ENCODE measurements around the gene BPIFB3. TPM values are rescaled to one million over a fixed set of nuclear protein-coding genes. Genes with fewer than 3 reads are reported as not detected.

BPIFB3 gene
- total and polyA plus RNA-seq, 2 donors from 2014 or later: not detected

- intact Hi-C loops (cut with DNase I): no loop called here
- Histone ChIP-seq H3K27ac (ENCODE audit: low read depth in 2 of 2, low read length in 2 of 2) (no peak overlapping the region), H3K4me3 (ENCODE audit: low read length in 3 of 3) (no peak overlapping the region), H3K9me3 (ENCODE audit: control insufficient read depth in 2 of 3, insufficient read depth in 1 of 3, low read length in 3 of 3) (no peaks in the 10 kb centered on the region), H3K36me3 (ENCODE audit: control insufficient read depth in 2 of 3, insufficient read depth in 3 of 3, low read length in 3 of 3) (no peaks in the 10 kb centered on the region), H3K4me1 (ENCODE audit: control insufficient read depth in 2 of 3, insufficient read depth in 2 of 3, low read depth in 1 of 3, low read length in 3 of 3) (no peaks in the 10 kb centered on the region), H3K27me3 (ENCODE audit: control insufficient read depth, insufficient read depth, low read length) (no peaks in the 10 kb centered on the region), H3K9ac (ENCODE audit: low read length in 3 of 3) (no peak overlapping the region)
- no peak for TF ChIP-seq CTCF (IDR thresholded peaks at IDR 0.05; ENCODE audit: borderline replicate concordance, extremely low read depth, insufficient read depth)
- DNase-seq: no peak
- FAIRE-seq: no peak
Observed at GRCh38 chr20:33022289-33022688, 31.4 kb upstream of the BPIFB3 start.

GRCh38 chr20:33022694-33023438 lies 30.8 kb upstream of the BPIFB3 start:
- Histone ChIP-seq H3K9ac (ENCODE audit: low read length in 3 of 3) (no peak overlapping the region), H3K4me1 (ENCODE audit: control insufficient read depth in 2 of 3, insufficient read depth in 2 of 3, low read depth in 1 of 3, low read length in 3 of 3) (no peaks in the 10 kb centered on the region), H3K27me3 (ENCODE audit: control insufficient read depth, insufficient read depth, low read length) (no peaks in the 10 kb centered on the region), H3K36me3 (ENCODE audit: control insufficient read depth in 2 of 3, insufficient read depth in 3 of 3, low read length in 3 of 3) (no peaks in the 10 kb centered on the region), H3K27ac (ENCODE audit: low read depth in 2 of 2, low read length in 2 of 2) (no peak overlapping the region), H3K4me3 (ENCODE audit: low read length in 3 of 3) (no peak overlapping the region), H3K9me3 (ENCODE audit: control insufficient read depth in 2 of 3, insufficient read depth in 1 of 3, low read length in 3 of 3) (no peaks in the 10 kb centered on the region)
- FAIRE-seq (no peak), DNase-seq (no peak)
- intact Hi-C loops (cut with DNase I): no loop called here
- TF ChIP-seq CTCF (IDR thresholded peaks at IDR 0.05; ENCODE audit: borderline replicate concordance, extremely low read depth, insufficient read depth): no peak

GRCh38 chr20:33023439-33024242 lies 30.1 kb upstream of the BPIFB3 start:
- DNase-seq: no peak

More at GRCh38 chr20:33023439-33024242, 30.1 kb upstream of the BPIFB3 start:
- no peak for TF ChIP-seq CTCF (IDR thresholded peaks at IDR 0.05; ENCODE audit: borderline replicate concordance, extremely low read depth, insufficient read depth)
- Histone ChIP-seq H3K9me3 (ENCODE audit: control insufficient read depth in 2 of 3, insufficient read depth in 1 of 3, low read length in 3 of 3) (no peaks in the 10 kb centered on the region), H3K4me1 (ENCODE audit: control insufficient read depth in 2 of 3, insufficient read depth in 2 of 3, low read depth in 1 of 3, low read length in 3 of 3) (no peaks in the 10 kb centered on the region), H3K9ac (ENCODE audit: low read length in 3 of 3) (no peak overlapping the region), H3K27ac (ENCODE audit: low read depth in 2 of 2, low read length in 2 of 2) (no peak overlapping the region), H3K27me3 (ENCODE audit: control insufficient read depth, insufficient read depth, low read length) (no peaks in the 10 kb centered on the region), H3K4me3 (ENCODE audit: low read length in 3 of 3) (no peak overlapping the region), H3K36me3 (ENCODE audit: control insufficient read depth in 2 of 3, insufficient read depth in 3 of 3, low read length in 3 of 3) (no peaks in the 10 kb centered on the region)
- no peak for FAIRE-seq
- intact Hi-C loops (cut with DNase I): no loop called here
